Uterus (tissue), 4 donors: ENCODE measurements around the gene SERPINB11. TPM values are rescaled to one million over a fixed set of nuclear protein-coding genes. Genes with fewer than 3 reads are reported as not detected.

ENCODE experiments used
- DNase-seq, 2 donors: peaks; one replicate each; pipeline ENCODE4 v3.0.0-alpha.2; 2019 to 2020
- H3K27ac ChIP-seq, 2 donors: fragments of 200-600 bp; sonication (generic); 1 replicate in 1 of 2; 2 replicates in 1 of 2; pipeline ENCODE4 v1.5.1; 2016 to 2018
- H3K27me3 ChIP-seq, 2 donors: fragments of 200-600 bp; sonication (generic); one replicate each; pipeline ENCODE4 v1.5.1; 2018 to 2019; ENCODE audit warnings: control low read depth in 1 of 2
- H3K36me3 ChIP-seq, 2 donors: fragments of 200-600 bp; sonication (generic); one replicate each; pipeline ENCODE4 v1.5.1; 2019; ENCODE audit warnings: control low read depth in 1 of 2
- H3K4me1 ChIP-seq, 2 donors: fragments of 200-600 bp; sonication (generic); one replicate each; pipeline ENCODE4 v1.5.1; 2018 to 2019; ENCODE audit warnings: control low read depth in 1 of 2
- H3K4me3 ChIP-seq, 2 donors: fragments of 200-600 bp; sonication (generic); 1 replicate in 1 of 2; 2 replicates in 1 of 2; pipeline ENCODE4 v1.5.1; 2018 to 2019; ENCODE audit warnings: mild to moderate bottlenecking in 1 of 2
- H3K9me3 ChIP-seq, 2 donors: fragments of 200-600 bp; sonication (generic); one replicate each; pipeline ENCODE4 v1.5.1; 2019; ENCODE audit warnings: control low read depth in 1 of 2
- CTCF ChIP-seq, 4 experiments: fragments of 200-600 bp in 2 of 4; fragments of 450-650 bp in 2 of 4; sonication (generic) in 2 of 4; IDR thresholded peaks; one replicate each; pipeline ENCODE4 v1.5.1; 2016 to 2019; ENCODE audit warnings: antibody characterized with exemption in 4 of 4, mild to moderate bottlenecking in 2 of 4, moderate library complexity in 1 of 4
- POLR2A ChIP-seq, 2 donors: fragments of 450-650 bp; IDR thresholded peaks; one replicate each; pipeline ENCODE4 v1.6.1; 2016; ENCODE audit warnings: antibody characterized with exemption in 2 of 2, mild to moderate bottlenecking in 1 of 2, moderate library complexity in 1 of 2
- intact Hi-C: fragments of 100-400 bp; cut with DNase I; formaldehyde crosslinking; loops from one replicate; pipeline ENCODE4 v1.15.1; 2023; ENCODE audit warnings: low total_unique reads
- total RNA-seq, 4 donors: library from RNA; depleted of rRNA in 3 of 4; stranded (reverse); fragments of >200 nt in 3 of 4; gene quantifications; one replicate each; pipeline versions ENCODE4 v1.1.0 to v1.2.4, GENCODE V29; 2014 to 2023
- donor health status: DM: yes; HTN: yes; CAD: no.

SERPINB11 gene
- total RNA-seq, 4 donors from 2014 or later = not detected

- TF ChIP-seq POLR2A (IDR thresholded peaks at IDR 0.05) (no peak), CTCF (IDR thresholded peaks at IDR 0.05) (no peak)
- Histone ChIP-seq H3K9me3 (no peaks in the 10 kb centered on the region), H3K4me3 (no peak overlapping the region), H3K27me3 (no peaks in the 10 kb centered on the region), H3K4me1 (no peaks in the 10 kb centered on the region), H3K27ac (no peak overlapping the region), H3K36me3 (no peaks in the 10 kb centered on the region)
- intact Hi-C loops = no loop called here
- no peak for DNase-seq
Observed at GRCh38 chr18:63705401-63705800, 2.6 kb downstream of the SERPINB11 start.

GRCh38 chr18:63707816-63708215 lies 5.1 kb downstream of the SERPINB11 start:
- H3K4me3 ChIP-seq = no peak overlapping the region
- intact Hi-C loops = no loop called here

GRCh38 chr18:63708650-63709049 lies 5.9 kb downstream of the SERPINB11 start:
- TF ChIP-seq CTCF (IDR thresholded peaks at IDR 0.05) = no peak
- TF ChIP-seq POLR2A (IDR thresholded peaks at IDR 0.05) = no peak
- H3K27me3 ChIP-seq = no peaks in the 10 kb centered on the region
- no peak for DNase-seq
- no peaks in the 10 kb centered on the region for H3K4me1 ChIP-seq
- no peaks in the 10 kb centered on the region for H3K9me3 ChIP-seq
- H3K36me3 ChIP-seq = no peaks in the 10 kb centered on the region
- intact Hi-C loops = no loop called here
- no peak overlapping the region for H3K4me3 ChIP-seq
- H3K27ac ChIP-seq = no peak overlapping the region

More at GRCh38 chr18:63707816-63708215, 5.1 kb downstream of the SERPINB11 start:
- Histone ChIP-seq H3K4me1 (no peaks in the 10 kb centered on the region), H3K27me3 (no peaks in the 10 kb centered on the region), H3K27ac (no peak overlapping the region), H3K9me3 (no peaks in the 10 kb centered on the region), H3K36me3 (no peaks in the 10 kb centered on the region)
- no peak for DNase-seq
- TF ChIP-seq POLR2A (IDR thresholded peaks at IDR 0.05) = no peak
- no peak for TF ChIP-seq CTCF (IDR thresholded peaks at IDR 0.05)

GRCh38 chr18:63725682-63726480 lies 23.1 kb downstream of the SERPINB11 start:
- Histone ChIP-seq H3K4me3 (no peak overlapping the region), H3K4me1 (no peaks in the 10 kb centered on the region), H3K27me3 (no peaks in the 10 kb centered on the region), H3K27ac (no peak overlapping the region), H3K9me3 (no peaks in the 10 kb centered on the region), H3K36me3 (no peaks in the 10 kb centered on the region)
- DNase-seq = no peak
- no peak for TF ChIP-seq CTCF (IDR thresholded peaks at IDR 0.05)
- TF ChIP-seq POLR2A (IDR thresholded peaks at IDR 0.05) = no peak
- intact Hi-C loops = no loop called here

- no peaks in the 10 kb centered on the region for H3K9me3 ChIP-seq
- no peak for DNase-seq
Observed at GRCh38 chr18:63730773-63731172, 28.0 kb downstream of the SERPINB11 start.

More at GRCh38 chr18:63730773-63731172, 28.0 kb downstream of the SERPINB11 start:
- intact Hi-C loops = no loop called here
- Histone ChIP-seq H3K4me1 (no peaks in the 10 kb centered on the region), H3K27me3 (no peaks in the 10 kb centered on the region), H3K4me3 (no peak overlapping the region), H3K27ac (no peak overlapping the region), H3K36me3 (no peaks in the 10 kb centered on the region)
- no peak for TF ChIP-seq POLR2A (IDR thresholded peaks at IDR 0.05)
- TF ChIP-seq CTCF (IDR thresholded peaks at IDR 0.05) = no peak
